T-helper 17 cell (primary cell): ENCODE measurements around the gene EWSR1. TPM values are rescaled to one million over a fixed set of nuclear protein-coding genes. Genes with fewer than 3 reads are reported as not detected.
"Not testable (repeated sequence)": the region's sequence is repeated elsewhere in the genome, so short reads cannot be mapped to it uniquely, and the experiment has no call there.

Experiments
- ATAC-seq: fragments of 150-1000 bp; cut with Tn5 transposase; 2 replicates; pipeline ENCODE4 v1.10.0; 2021; ENCODE audit warnings: mild to moderate bottlenecking, moderate library complexity
- DNase-seq, 3 donors: peaks; one replicate each; pipeline versions ENCODE4 v3.0.0 to v3.0.0-alpha.2; 2020 to 2021
- H3K9me3 ChIP-seq: one replicate; pipeline ENCODE4 v1.7.0; 2013; ENCODE audit warnings: low read length, mild to moderate bottlenecking; ENCODE audit not compliant: control insufficient read depth, poor library complexity, severe bottlenecking
- H3K27ac Mint-ChIP-seq: one replicate; pipeline ENCODE4 v1.8.0; 2022; ENCODE audit warnings: mild to moderate bottlenecking, moderate library complexity, mixed read lengths
- H3K27me3 Mint-ChIP-seq: one replicate; pipeline ENCODE4 v1.8.0; 2022; ENCODE audit warnings: mixed read lengths
- H3K36me3 Mint-ChIP-seq: one replicate; pipeline ENCODE4 v1.8.0; 2022; ENCODE audit warnings: low read depth, mixed read lengths
- H3K4me1 Mint-ChIP-seq: one replicate; pipeline ENCODE4 v1.8.0; 2022; ENCODE audit warnings: mild to moderate bottlenecking, mixed read lengths
- H3K4me3 Mint-ChIP-seq: one replicate; pipeline ENCODE4 v1.8.0; 2022; ENCODE audit warnings: mild to moderate bottlenecking, moderate library complexity, mixed read lengths
- total RNA-seq, 4 donors: library from RNA in 2 of 4; stranded (reverse) in 2 of 4; gene quantifications; one replicate each; pipeline ENCODE4 v1.2.3 and lab custom pipeline; 2022 to 2026

Gene EWSR1
- total RNA-seq, 2 donors from 2014 or later = 323 to 335 TPM

DNA sequence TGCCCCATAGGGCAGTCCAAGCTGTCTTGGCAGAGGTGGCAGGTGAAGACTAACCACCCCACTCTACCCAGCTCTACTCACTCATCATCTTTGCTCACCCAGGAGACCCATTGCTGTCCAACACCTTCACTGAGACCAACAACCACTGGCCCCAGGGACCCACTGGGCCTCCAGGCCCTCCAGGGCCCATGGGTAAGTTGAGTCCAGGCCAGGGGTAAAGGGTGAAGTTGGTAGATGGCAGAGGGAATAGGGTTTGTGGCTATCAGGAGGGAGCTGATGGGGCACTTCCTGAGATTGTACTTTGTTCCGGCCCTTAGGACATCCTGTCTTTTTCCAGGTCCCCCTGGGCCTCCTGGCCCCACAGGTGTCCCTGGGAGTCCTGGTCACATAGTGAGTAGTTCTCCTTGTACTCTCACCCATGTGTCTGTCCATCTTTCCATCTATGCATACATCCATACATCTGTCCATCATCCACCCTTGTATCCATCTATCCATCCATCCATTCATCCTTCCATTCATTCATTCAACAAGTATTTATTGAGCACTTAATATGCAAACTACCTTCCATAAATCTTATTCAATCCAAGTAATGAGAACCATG lies 34.7 kb upstream of the EWSR1 start:
- no peaks in the 10 kb centered on the region for H3K9me3 ChIP-seq
- Mint-ChIP-seq H3K27me3 (no peaks in the 10 kb centered on the region), H3K36me3 (no peaks in the 10 kb centered on the region), H3K4me1 (no peaks in the 10 kb centered on the region), H3K27ac (no peak overlapping the region), H3K4me3 (no peak overlapping the region)
- DNase-seq (no peak), ATAC-seq (no peak)

DNA sequence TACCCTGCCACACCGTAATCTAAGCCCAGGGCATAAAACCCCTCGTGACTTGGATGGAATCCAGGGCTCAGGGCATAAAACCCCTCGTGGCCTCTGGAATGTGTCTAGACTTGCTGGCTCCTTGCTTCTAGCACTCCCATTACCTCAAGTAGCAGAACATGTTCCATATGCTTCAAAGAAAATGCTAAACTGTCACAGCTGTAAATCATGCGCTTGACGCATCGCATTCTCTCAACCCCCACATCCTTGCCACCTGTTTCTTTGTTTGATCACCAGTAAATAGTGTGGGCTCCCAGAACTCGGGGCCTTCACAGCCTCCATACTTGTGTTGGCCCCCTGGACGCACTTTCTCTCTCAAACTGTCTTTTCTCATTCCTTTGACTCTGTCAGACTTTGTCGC lies 27.6 kb upstream of the EWSR1 start:
- not testable (repeated sequence) for H3K27ac Mint-ChIP-seq, H3K36me3 Mint-ChIP-seq

DNA sequence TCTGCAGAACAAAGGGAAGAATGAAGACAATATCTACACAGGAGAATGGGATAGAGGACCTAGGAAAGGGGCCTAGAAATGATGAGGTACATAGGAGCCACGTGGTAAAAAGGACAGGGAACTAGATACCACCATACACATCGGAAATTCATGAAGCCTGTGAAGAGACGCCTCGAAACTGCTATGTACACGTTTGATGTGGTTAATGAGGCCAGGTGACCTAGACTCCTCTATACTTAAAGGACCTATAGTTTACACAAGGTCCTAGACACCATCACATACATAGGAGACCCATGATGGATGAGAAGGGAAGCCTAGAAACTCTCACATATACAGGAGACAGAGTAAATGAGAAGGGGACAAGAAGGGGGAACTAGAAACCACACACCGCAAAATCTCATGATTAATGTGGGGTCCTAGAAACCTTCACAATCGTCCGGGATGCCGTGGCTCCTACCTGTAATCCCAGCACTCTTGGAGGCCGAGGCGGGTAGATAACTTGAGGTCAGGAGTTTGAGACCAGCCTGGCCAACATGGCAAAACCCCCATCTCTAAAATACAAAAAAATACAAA lies 24.1 kb upstream of the EWSR1 start:
- no peak overlapping the region for H3K27ac Mint-ChIP-seq
- DNase-seq = no peak

More for the DNA sequence above, 27.6 kb upstream of the EWSR1 start:
- DNase-seq, ATAC-seq, H3K9me3 ChIP-seq, H3K4me1 Mint-ChIP-seq, H3K4me3 Mint-ChIP-seq: not testable (repeated sequence)
- H3K27me3 Mint-ChIP-seq = peaks cover 17% of the 10 kb centered on the region

GRCh38 chr22:29244785-29245625 lies 23.1 kb upstream of the EWSR1 start:
- peaks cover 5% of the 10 kb centered on the region for H3K36me3 Mint-ChIP-seq
- DNase-seq (no peak), ATAC-seq (no peak)
- no peak overlapping the region for H3K4me3 Mint-ChIP-seq
- peaks cover 5% of the 10 kb centered on the region for H3K4me1 Mint-ChIP-seq
- no peak overlapping the region for H3K27ac Mint-ChIP-seq
- H3K27me3 Mint-ChIP-seq = peaks cover 22% of the 10 kb centered on the region
- no peaks in the 10 kb centered on the region for H3K9me3 ChIP-seq

More for the DNA sequence above, 24.1 kb upstream of the EWSR1 start:
- H3K4me1 Mint-ChIP-seq = peaks cover 5% of the 10 kb centered on the region
- H3K9me3 ChIP-seq = no peaks in the 10 kb centered on the region
- H3K36me3 Mint-ChIP-seq = peaks cover 5% of the 10 kb centered on the region
- ATAC-seq = no peak
- H3K4me3 Mint-ChIP-seq = no peak overlapping the region
- peaks cover 22% of the 10 kb centered on the region for H3K27me3 Mint-ChIP-seq

DNA sequence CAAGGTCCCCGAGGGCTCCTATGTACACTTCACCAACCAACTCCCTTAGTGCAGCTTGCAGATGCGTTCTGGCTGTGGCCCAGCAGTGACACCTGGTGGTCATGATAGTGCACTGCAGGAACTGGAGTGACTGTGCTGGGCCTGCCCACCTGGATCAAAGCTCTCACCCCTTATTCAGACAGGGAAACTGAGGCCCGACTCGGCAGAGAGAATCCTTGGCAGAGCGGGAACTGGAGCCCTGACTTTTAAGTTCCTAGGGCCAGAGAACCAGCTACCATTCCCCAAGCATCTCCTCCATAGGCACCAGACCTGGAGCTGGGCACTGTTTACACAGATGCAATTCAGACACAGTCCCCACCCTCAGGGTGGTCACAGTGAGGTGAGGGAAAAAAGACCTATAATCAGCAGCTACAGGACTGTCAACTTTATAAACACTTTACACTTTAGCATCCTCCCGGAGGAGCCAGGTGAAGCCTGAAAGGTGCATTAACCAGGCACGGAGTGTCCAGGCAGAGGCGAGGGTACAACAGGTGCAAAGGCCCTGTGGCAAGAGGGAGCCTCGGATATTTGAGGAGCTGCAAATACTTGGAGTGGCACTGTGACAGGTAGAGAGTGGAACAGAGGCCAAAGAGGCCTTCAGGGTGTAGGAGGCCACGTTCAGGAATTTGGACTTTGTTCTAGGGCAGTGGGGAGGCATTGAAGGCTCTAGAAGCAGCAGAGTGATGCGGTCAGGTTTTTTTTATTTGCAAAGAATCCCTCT lies 22.3 kb upstream of the EWSR1 start:
- Mint-ChIP-seq H3K4me1 (peaks cover 5% of the 10 kb centered on the region), H3K4me3 (no peak overlapping the region), H3K27me3 (peaks cover 22% of the 10 kb centered on the region), H3K27ac (peak overlapping the region; percentile 43), H3K36me3 (peaks cover 5% of the 10 kb centered on the region)
- ATAC-seq = peak; percentile 98
- DNase-seq = peak; percentile 45 to 65 (median 47)
- H3K9me3 ChIP-seq = no peaks in the 10 kb centered on the region

GRCh38 chr22:29247891-29248290 lies 20.2 kb upstream of the EWSR1 start:
- not testable (repeated sequence) for H3K27ac Mint-ChIP-seq, H3K9me3 ChIP-seq, H3K36me3 Mint-ChIP-seq, ATAC-seq, H3K4me3 Mint-ChIP-seq, DNase-seq, H3K4me1 Mint-ChIP-seq
- peaks cover 27% of the 10 kb centered on the region for H3K27me3 Mint-ChIP-seq

DNA sequence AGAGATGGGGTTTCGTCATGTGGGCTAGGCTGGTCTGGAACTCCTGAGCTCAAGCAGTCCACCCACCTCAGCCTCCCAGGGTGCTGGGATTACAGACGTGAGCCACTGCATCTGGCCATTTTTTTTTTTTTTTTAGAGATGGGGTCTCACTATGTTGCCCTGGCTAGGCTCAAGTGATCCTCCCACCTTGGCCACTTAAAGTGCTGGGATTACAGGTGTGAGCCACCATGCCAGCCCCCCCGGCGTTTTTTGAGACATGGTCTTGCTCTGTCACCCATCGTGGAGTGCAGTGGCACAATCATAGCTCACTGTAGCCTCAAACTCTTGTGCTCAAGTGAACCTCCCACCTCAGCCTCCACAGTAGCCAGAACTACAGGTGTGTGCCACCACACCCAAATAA lies 16.8 kb upstream of the EWSR1 start:
- H3K4me1 Mint-ChIP-seq = peaks cover 4% of the 10 kb centered on the region
- no peak overlapping the region for H3K4me3 Mint-ChIP-seq
- H3K9me3 ChIP-seq = no peaks in the 10 kb centered on the region
- DNase-seq (no peak), ATAC-seq (no peak)
- H3K36me3 Mint-ChIP-seq = peaks cover 2% of the 10 kb centered on the region
- peaks cover 6% of the 10 kb centered on the region for H3K27me3 Mint-ChIP-seq
- H3K27ac Mint-ChIP-seq = no peak overlapping the region

DNA sequence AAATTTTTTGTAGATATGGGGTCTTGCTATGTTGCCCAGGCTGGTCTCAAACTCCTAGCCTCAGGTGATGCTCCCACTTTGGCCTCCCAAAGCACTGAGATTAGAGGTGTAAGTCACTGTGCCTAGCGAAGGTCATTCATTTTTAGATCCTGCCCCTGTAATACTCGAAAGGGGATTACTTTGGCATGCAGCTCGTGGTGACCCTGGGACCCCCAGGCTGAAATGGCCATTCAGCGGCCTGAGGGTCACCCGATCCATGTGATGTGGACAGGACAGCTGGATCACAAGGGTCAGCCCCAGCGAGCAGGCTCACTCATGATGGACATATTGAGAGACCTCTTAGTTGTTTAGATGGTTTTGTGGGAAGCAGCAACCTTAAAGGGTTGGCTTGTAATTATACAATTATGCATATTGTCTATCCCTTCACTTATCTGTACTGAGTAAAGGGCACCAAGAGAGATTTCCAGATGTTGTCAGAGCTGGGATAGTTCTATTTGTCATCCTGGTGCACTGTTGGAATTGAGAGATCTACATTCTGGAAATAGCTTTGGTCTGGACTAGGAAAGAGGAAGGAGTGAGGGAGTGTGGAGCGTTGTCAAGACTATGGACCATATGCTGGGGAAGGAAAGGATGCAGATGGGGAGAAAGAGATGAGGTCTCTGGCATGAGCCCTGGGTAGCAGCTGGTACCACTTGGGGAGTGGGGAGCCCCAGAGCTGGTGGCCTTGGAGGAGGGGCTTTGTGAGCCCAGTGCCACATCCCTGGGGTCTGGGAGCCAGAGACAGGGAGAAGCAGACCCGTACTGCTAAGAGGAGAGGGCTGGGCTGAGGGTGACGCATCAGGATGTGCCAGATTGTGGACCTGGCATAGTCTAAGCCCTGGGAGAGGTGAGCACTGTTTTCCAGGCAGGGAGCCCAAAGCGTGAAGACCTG lies 15.8 kb upstream of the EWSR1 start:
- H3K4me3 Mint-ChIP-seq = no peak overlapping the region

GRCh38 chr22:29253561-29254285 lies 14.3 kb upstream of the EWSR1 start:
- H3K4me1 Mint-ChIP-seq = peaks cover 7% of the 10 kb centered on the region
- H3K27ac Mint-ChIP-seq = no peak overlapping the region
- no peaks in the 10 kb centered on the region for H3K9me3 ChIP-seq
- ATAC-seq = no peak
- H3K36me3 Mint-ChIP-seq = peaks cover 2% of the 10 kb centered on the region
- DNase-seq = no peak
- H3K4me3 Mint-ChIP-seq = no peak overlapping the region
- peaks cover 6% of the 10 kb centered on the region for H3K27me3 Mint-ChIP-seq

More for the DNA sequence above, 15.8 kb upstream of the EWSR1 start:
- DNase-seq = no peak
- Mint-ChIP-seq H3K4me1 (peaks cover 4% of the 10 kb centered on the region), H3K27me3 (peaks cover 6% of the 10 kb centered on the region), H3K27ac (no peak overlapping the region), H3K36me3 (peaks cover 2% of the 10 kb centered on the region)
- H3K9me3 ChIP-seq = no peaks in the 10 kb centered on the region
- ATAC-seq = no peak

GRCh38 chr22:29254286-29254660 lies 13.8 kb upstream of the EWSR1 start:
- peaks cover 6% of the 10 kb centered on the region for H3K27me3 Mint-ChIP-seq
- no peak overlapping the region for H3K27ac Mint-ChIP-seq
- peaks cover 2% of the 10 kb centered on the region for H3K36me3 Mint-ChIP-seq
- ATAC-seq (peak; percentile 50), DNase-seq (no peak)
- no peaks in the 10 kb centered on the region for H3K9me3 ChIP-seq
- peaks cover 7% of the 10 kb centered on the region for H3K4me1 Mint-ChIP-seq
- H3K4me3 Mint-ChIP-seq = no peak overlapping the region

GRCh38 chr22:29255064-29255621 lies 12.9 kb upstream of the EWSR1 start:
- no peaks in the 10 kb centered on the region for H3K9me3 ChIP-seq
- Mint-ChIP-seq H3K27me3 (peaks cover 6% of the 10 kb centered on the region), H3K27ac (no peak overlapping the region), H3K36me3 (peaks cover 2% of the 10 kb centered on the region), H3K4me1 (peaks cover 7% of the 10 kb centered on the region), H3K4me3 (no peak overlapping the region)
- ATAC-seq (no peak), DNase-seq (no peak)
